ENCODE measurements around the gene LAMA4.

LAMA4 gene

GRCh38 chr6:112191509-112192020 lies 62.8 kb downstream of the LAMA4 start:
- no peak for DNase-seq (ENCODE audit: low read depth in 2 of 3, low spot score in 1 of 3)

GRCh38 chr6:112190164-112190563 lies 64.2 kb downstream of the LAMA4 start:
- no peak for DNase-seq (ENCODE audit: low read depth in 2 of 3, low spot score in 1 of 3)

DNA sequence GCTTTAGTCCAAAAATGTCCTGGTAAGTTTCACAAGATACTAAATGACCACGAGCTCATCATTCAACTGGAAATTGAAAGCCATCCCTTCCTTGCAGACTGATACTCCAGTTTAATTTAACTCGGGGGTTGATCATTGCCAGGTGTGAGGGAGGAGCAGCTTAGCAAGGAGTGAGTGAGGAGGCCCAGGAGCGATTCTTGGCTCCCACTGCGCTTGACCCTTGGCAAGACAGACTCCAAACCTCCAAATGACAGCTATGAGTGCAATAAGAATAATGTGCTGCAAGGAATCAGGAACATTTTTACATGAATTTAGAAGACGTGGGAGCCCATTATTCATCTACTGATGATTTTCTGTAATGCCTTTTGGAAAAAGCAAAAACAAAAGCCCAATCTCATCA lies 64.9 kb downstream of the LAMA4 start:
- no peak for DNase-seq (ENCODE audit: low read depth in 2 of 3, low spot score in 1 of 3)

DNA sequence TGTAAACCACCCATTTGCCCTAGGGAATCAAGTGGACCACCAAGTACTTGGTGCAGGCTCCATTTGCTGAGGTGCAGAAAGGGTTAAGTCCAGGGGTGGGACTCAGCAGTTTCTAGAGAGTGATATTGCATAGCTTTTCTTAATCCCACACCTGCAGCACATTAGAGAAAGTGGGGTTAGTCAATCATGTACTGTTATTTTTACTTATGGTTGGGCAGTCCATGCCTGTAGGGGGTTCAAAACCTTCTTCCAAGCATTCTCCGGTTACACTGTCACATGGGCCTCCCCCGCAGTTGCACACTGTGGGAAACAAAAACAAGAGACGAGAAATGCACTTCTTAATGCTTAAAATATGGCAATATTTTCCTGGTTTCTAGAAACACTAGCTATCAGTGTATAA lies 65.5 kb downstream of the LAMA4 start:
- DNase-seq (ENCODE audit: low read depth in 2 of 3, low spot score in 1 of 3): no peak

- DNase-seq (ENCODE audit: low read depth in 2 of 3, low spot score in 1 of 3): no peak
These were observed 66.6 kb downstream of the LAMA4 start for GRCh38 chr6:112187736-112188135.

DNA sequence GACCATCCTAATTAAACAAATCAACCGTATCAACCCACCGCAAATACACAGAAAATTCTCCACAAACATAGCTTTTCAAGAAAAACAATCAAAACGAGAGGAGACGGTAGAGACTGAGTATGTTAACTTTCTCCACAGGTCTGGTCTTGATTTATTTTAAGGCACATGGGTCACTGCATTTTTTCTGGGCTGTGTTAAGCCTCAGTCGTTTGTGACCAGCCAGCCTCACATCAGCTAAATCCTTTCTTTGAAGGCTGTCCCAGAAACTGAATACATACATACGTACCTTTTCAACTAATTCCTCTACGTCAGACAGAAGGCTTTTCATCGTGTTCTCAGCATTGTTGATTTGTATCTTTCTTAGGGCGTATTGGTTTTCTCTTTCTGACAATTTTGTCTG lies 69.4 kb downstream of the LAMA4 start:
- no peak for DNase-seq (ENCODE audit: low read depth in 2 of 3, low spot score in 1 of 3)

DNA sequence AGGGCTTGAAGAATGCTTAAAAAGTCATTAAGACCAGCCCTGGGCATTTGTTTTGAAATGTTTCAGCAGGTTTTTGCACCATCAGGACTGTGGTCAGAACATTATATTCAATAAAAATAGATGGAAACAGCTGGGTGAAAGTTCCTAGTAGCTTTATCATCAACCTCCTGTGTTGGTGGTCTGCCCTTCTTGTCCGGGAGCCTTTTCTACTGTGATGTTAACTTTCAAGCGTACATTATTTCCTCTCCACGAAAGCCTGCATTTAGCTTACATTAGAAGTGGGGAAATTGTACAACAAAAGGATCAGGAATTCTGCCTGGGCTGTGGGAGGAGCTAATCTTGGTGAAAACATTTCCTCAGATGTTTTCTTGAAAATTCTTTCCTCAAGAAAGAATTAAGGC lies 71.1 kb downstream of the LAMA4 start:
- DNase-seq (ENCODE audit: low read depth in 2 of 3, low spot score in 1 of 3): no peak

GRCh38 chr6:112181130-112181529 lies 73.2 kb downstream of the LAMA4 start:
- DNase-seq (ENCODE audit: low read depth in 2 of 3, low spot score in 1 of 3): no peak

DNA sequence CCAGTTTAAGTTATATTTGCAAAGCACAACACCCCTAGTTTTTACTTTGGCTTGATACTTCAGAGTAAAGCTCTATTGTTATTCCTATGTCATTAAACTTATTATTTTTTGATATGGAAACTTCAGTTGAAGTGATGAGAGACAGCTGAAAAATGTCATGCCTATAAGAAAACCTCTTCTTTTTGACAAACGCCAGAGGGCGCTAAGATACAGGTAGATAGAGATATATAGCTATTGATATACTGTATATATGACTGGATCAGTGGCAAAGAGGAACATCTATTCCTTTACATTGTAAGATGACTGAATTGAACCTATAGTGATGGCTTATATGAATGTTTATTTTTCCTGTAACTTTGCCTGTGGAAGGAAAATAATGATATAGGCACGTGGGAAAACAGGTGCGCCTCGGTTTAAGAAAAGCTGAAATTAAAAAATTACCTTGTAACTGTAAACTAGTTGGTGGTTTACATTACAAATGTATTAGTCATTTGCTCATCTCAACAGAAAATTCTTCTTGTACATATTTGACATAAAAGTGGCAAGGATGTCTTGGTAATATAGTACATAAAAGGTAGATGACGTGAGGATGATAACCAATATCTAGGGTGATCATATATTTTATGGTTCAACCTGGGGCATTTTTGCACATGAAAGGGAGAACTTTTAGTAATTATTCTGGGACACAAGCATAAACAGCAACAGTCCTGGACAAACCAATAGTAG lies 74.1 kb downstream of the LAMA4 start:
- DNase-seq (ENCODE audit: low read depth in 2 of 3, low spot score in 1 of 3): peak in 1 of 3 donors; percentile 65

DNA sequence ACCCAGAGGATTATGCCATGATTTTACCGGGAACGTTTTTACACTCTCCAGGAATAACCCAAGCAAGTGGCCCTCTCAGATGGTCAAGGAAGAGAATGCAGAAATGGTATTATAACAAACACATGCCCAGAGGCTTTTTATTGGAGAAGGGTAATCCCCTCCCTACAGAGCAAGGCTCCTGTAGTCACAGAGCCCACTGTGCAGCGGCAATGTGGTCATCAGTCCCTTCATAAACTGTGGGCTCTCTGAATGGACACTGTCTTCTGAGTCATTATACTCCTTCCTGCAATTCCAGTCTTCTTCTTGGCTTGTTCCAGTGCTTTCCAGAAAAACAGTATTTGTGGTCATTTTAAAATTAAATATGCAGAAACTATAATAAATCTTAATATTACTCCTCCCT lies 74.7 kb downstream of the LAMA4 start:
- no peak for DNase-seq (ENCODE audit: low read depth in 2 of 3, low spot score in 1 of 3)

DNA sequence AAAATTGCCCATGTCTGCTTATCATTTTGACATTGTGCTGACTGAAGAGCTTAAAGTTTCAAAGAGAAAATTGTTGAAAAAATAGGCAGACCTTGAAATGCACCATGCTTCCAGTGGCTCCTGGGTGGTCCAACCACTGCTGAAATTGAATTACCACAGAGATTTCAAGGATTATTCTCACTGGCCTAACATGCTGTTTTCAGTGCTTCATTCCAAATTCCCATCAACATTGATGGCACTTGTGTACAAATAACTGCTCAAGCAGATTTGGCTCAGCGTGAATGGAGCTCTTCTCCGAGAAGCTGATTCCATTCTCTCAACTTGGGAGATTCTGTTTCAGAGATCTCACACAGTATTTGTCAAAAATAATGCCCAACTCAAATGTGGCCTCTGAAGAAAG lies 75.5 kb downstream of the LAMA4 start:
- no peak for DNase-seq (ENCODE audit: low read depth in 2 of 3, low spot score in 1 of 3)

- DNase-seq (ENCODE audit: low read depth in 2 of 3, low spot score in 1 of 3): no peak
These were observed 77.3 kb downstream of the LAMA4 start for GRCh38 chr6:112177092-112177491.

DNA sequence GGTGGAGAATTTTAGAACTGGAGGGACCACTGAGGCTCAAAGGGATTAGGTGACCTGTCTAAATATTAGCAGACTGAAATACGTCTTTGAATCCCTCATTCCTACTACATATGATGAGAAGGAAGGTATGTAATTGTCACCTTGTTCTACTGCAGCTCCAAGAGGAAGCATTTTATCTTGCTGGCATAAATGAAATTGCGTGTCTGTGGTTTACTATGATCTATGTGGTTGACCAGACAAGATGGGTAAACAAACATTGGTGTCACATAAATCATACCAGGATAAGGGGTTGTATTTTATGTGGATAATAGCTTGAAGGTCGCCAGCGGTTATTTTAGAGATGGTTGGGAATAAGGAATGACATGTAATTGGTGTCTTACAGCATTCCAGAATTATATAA lies 78.2 kb downstream of the LAMA4 start:
- DNase-seq (ENCODE audit: low read depth in 2 of 3, low spot score in 1 of 3): no peak

- no peak for DNase-seq (ENCODE audit: low read depth in 2 of 3, low spot score in 1 of 3)
These were observed 81.1 kb downstream of the LAMA4 start for GRCh38 chr6:112173221-112173804.

- no peak for DNase-seq (ENCODE audit: low read depth in 2 of 3, low spot score in 1 of 3)
These were observed 81.8 kb downstream of the LAMA4 start for GRCh38 chr6:112172540-112172939.

GRCh38 chr6:112169541-112169940 lies 84.8 kb downstream of the LAMA4 start:
- DNase-seq (ENCODE audit: low read depth in 2 of 3, low spot score in 1 of 3): no peak

DNA sequence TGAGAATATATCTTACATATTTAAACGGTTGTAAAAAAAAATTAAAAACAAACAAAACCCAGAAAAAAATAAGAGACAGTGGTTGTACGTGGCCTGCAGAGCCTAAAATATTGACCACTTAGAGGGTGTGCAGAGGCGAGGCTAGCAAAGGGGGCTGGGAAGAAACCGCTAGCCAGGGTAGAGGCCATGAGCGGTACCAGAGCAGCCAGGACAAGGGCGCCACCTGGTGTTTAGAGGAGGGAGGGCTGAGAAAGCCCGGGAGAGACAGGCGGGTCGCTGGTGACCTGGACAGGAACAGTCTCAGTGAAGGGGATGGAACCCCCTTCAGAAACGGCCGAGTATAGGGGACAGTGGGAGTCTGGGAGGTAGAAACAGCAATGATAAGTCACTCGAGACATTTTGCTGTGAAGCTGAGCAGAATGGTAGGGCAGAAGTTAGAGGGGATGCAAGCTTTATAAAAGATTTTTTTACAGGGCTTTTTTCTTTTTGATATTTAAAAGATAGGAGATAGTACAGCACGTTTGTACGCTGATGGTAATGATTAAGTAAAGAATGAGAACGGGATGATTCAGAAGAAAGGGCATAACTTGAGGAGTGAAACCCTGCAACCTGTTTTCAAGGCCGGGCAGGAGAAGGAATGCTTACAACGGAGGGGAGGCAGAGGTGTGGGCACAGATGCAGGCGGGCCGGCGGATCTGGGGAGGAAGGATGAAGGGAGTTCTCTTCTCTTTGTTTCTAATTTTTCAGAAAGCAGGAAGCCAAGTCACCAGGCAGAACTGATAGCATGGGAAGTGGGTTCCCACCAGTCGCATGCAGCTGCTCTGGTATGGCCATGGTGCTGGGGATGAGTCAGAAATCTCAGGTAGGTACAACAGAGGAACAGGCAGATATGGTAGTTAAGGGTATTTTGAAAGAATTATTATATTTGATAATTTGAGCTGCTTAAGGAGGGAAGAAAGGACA lies 90.8 kb downstream of the LAMA4 start:
- DNase-seq (ENCODE audit: low read depth in 2 of 3, low spot score in 1 of 3): peak; percentile 63 to 87 (median 74)

DNA sequence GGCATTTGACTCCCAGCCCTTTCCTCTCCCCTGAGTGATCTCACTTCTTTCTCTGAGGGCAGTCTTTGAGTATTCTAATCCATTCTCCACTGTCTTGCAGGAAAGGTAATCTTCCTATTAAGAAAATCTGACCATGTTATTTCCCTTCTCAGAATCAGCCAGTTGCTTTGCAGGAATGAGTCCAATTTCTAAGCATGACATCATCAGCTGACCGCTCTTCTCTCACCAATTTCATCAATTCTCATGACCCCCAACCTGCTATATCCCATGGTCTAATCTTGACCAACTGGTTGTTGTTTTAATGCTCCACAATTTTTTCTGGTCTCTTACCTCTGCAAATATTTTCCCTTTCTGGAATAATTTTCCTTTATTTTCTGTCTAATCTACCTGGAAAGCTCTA lies 93.6 kb downstream of the LAMA4 start:
- DNase-seq (ENCODE audit: low read depth in 2 of 3, low spot score in 1 of 3): no peak

- no peak for DNase-seq (ENCODE audit: low read depth in 2 of 3, low spot score in 1 of 3)
These were observed 97.7 kb downstream of the LAMA4 start for GRCh38 chr6:112156668-112157067.

- DNase-seq (ENCODE audit: low read depth in 2 of 3, low spot score in 1 of 3): no peak
These were observed 98.5 kb downstream of the LAMA4 start for GRCh38 chr6:112155886-112156285.

DNA sequence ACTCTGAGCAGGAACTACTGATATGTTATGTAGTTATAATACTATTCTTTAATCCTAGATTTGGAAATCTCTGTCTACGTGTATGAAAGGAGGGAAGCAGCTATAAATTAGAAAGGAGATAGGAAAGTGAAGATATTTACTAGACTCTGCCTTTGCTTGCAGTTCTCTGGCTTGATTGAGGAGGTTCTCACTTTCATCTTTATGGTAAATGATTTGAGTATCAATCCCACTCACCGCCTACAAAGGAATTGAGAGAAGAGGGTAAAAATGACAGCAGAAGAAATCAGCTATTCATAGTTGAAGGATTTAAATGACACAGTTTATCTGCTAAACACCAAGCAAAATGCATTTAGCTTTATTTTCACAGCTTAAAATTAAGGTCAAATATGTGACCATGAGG lies 99.7 kb downstream of the LAMA4 start:
- no peak for DNase-seq (ENCODE audit: low read depth in 2 of 3, low spot score in 1 of 3)

All from stimulated activated CD4-positive, alpha-beta T cell treated with anti-CD3 and anti-CD28 coated beads, Interleukin-12 subunit alpha, Interleukin-12 subunit beta, amount 100 ng/mL, for 48 hours (primary cell).